Fibroblast of lung (primary cell): ENCODE data around the gene TCF12.

ENCODE experiments used
- EZH2 ChIP-seq: IDR thresholded peaks from 2 replicates; pipeline ENCODE4 v1.5.1; 2012; ENCODE audit warnings: low read length, control low read depth, mild to moderate bottlenecking; ENCODE audit errors: missing control alignments
- TF ChIP-seq, protein P1 (sequence below), 2 donors: IDR thresholded peaks in 1 of 2; conservative IDR thresholded peaks in 1 of 2; 1 replicate in 1 of 2; 2 replicates in 1 of 2; pipeline ENCODE4 v1.5.1; 2011 to 2012; ENCODE audit warnings: low read length in 2 of 2, control low read depth in 1 of 2, inconsistent platforms in 1 of 2, low read depth in 1 of 2, mild to moderate bottlenecking in 1 of 2

DNA sequence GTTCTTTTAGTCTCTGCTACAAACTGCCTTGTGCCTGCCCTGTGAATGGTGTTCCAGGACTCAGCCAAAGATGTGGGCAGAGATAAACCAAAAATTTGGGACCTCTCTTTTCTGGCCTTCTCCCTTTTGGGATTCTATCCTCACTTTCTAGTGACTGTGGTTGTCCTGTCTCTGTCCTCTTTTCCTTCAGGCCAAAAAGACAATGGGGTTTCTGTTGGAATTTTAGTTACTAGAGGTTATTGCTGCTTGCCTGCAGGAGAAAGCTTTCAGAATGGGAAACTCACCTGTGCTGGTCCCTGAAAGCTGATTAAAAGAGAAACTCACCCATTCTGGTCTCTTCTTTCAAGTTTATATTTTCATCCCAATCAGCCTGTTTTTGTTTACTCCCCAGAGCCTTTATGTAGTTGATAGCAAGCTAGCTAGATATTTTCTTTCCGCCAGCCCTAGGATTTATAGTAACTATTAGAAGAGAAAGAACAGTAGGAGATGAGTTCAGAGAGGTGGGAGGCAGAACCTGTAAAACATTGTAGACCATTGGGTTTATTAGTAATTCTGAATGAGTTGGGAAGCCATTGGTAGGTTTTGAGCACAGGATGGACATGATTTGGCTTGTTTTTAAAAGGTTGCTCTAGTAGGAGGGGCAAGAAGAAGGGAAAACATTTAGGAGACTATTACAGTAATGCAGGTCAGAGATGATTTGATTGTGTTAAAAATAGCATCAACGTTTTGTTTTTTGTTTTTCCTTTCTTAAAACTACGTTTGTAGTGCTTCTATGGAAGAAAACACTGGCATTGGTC, 138.9 kb downstream of the TCF12 start:
- TF ChIP-seq, protein P1, sequence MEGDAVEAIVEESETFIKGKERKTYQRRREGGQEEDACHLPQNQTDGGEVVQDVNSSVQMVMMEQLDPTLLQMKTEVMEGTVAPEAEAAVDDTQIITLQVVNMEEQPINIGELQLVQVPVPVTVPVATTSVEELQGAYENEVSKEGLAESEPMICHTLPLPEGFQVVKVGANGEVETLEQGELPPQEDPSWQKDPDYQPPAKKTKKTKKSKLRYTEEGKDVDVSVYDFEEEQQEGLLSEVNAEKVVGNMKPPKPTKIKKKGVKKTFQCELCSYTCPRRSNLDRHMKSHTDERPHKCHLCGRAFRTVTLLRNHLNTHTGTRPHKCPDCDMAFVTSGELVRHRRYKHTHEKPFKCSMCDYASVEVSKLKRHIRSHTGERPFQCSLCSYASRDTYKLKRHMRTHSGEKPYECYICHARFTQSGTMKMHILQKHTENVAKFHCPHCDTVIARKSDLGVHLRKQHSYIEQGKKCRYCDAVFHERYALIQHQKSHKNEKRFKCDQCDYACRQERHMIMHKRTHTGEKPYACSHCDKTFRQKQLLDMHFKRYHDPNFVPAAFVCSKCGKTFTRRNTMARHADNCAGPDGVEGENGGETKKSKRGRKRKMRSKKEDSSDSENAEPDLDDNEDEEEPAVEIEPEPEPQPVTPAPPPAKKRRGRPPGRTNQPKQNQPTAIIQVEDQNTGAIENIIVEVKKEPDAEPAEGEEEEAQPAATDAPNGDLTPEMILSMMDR (conservative IDR thresholded peaks at IDR 0.05 in 1 of 2, IDR thresholded peaks at IDR 0.05 in 1 of 2; ENCODE audit: low read depth in 1 of 2, low read length in 2 of 2) = no peak
- TF ChIP-seq EZH2 = no peak
